Peyer's patch (tissue), 4 donors: ENCODE data around the gene PSMD12. TPM values are rescaled to one million over a fixed set of nuclear protein-coding genes. Genes with fewer than 3 reads are reported as not detected.
"Not testable (repeated sequence)": the region's sequence is repeated elsewhere in the genome, so short reads cannot be mapped to it uniquely, and the experiment has no call there.

Experiments
- DNase-seq, 3 donors: peaks; one replicate each; pipeline ENCODE4 v3.0.0-alpha.2; 2017 to 2019
- H3K27ac ChIP-seq, 4 donors: fragments of 200-600 bp; sonication (generic); one replicate each; pipeline ENCODE4 v1.5.1; 2016 to 2019
- H3K27me3 ChIP-seq, 2 donors: fragments of 200-600 bp; sonication (generic); one replicate each; pipeline ENCODE4 v1.5.1; 2019
- H3K36me3 ChIP-seq, 3 donors: fragments of 200-600 bp; sonication (generic); one replicate each; pipeline ENCODE4 v1.5.1; 2016 to 2019
- H3K4me1 ChIP-seq, 4 donors: fragments of 200-600 bp; sonication (generic); one replicate each; pipeline ENCODE4 v1.5.1; 2016 to 2019
- H3K4me3 ChIP-seq, 4 donors: fragments of 200-600 bp; sonication (generic); 1 replicate in 3 of 4; 2 replicates in 1 of 4; pipeline ENCODE4 v1.5.1; 2016 to 2019; ENCODE audit warnings: mild to moderate bottlenecking in 1 of 4
- H3K9me3 ChIP-seq, 4 donors: fragments of 200-600 bp; sonication (generic); one replicate each; pipeline ENCODE4 v1.5.1; 2016 to 2019; ENCODE audit warnings: mild to moderate bottlenecking in 1 of 4
- POLR2A ChIP-seq, 2 donors: fragments of 450-650 bp; IDR thresholded peaks; one replicate each; pipeline ENCODE4 v1.5.1; 2017; ENCODE audit warnings: antibody characterized with exemption in 2 of 2, mild to moderate bottlenecking in 2 of 2, moderate library complexity in 2 of 2
- total RNA-seq, 4 donors: library from RNA; depleted of rRNA; stranded (reverse); fragments of >200 nt; gene quantifications; one replicate each; pipeline ENCODE4 v1.1.0, GENCODE V29; 2016
- TF ChIP-seq, protein P1 (sequence below), 6 experiments: fragments of 450-650 bp in 4 of 6; fragments of 200-600 bp in 2 of 6; sonication (generic) in 1 of 6; IDR thresholded peaks; one replicate each; pipeline ENCODE4 v1.5.1; 2017 to 2019; ENCODE audit warnings: antibody characterized with exemption in 6 of 6, mild to moderate bottlenecking in 3 of 6, moderate library complexity in 1 of 6

PSMD12 gene
- total RNA-seq, 4 donors from 2014 or later: 15.2 to 23.1 (median 17.1) TPM

GRCh38 chr17:67310406-67310805, 56.0 kb downstream of the PSMD12 start:
- Histone ChIP-seq H3K27me3 (no peaks in the 10 kb centered on the region), H3K4me3 (no peak overlapping the region), H3K36me3 (no peaks in the 10 kb centered on the region), H3K4me1 (no peaks in the 10 kb centered on the region), H3K9me3 (no peaks in the 10 kb centered on the region), H3K27ac (no peak overlapping the region)
- DNase-seq: no peak
- TF ChIP-seq, protein P1, sequence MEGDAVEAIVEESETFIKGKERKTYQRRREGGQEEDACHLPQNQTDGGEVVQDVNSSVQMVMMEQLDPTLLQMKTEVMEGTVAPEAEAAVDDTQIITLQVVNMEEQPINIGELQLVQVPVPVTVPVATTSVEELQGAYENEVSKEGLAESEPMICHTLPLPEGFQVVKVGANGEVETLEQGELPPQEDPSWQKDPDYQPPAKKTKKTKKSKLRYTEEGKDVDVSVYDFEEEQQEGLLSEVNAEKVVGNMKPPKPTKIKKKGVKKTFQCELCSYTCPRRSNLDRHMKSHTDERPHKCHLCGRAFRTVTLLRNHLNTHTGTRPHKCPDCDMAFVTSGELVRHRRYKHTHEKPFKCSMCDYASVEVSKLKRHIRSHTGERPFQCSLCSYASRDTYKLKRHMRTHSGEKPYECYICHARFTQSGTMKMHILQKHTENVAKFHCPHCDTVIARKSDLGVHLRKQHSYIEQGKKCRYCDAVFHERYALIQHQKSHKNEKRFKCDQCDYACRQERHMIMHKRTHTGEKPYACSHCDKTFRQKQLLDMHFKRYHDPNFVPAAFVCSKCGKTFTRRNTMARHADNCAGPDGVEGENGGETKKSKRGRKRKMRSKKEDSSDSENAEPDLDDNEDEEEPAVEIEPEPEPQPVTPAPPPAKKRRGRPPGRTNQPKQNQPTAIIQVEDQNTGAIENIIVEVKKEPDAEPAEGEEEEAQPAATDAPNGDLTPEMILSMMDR (IDR thresholded peaks at IDR 0.05): no peak
- TF ChIP-seq POLR2A (IDR thresholded peaks at IDR 0.05): no peak

- H3K4me1 ChIP-seq, H3K27me3 ChIP-seq, DNase-seq, H3K36me3 ChIP-seq, H3K9me3 ChIP-seq, H3K27ac ChIP-seq, H3K4me3 ChIP-seq: not testable (repeated sequence)
Observed at GRCh38 chr17:67305446-67306235, 60.7 kb downstream of the PSMD12 start.

- Histone ChIP-seq H3K36me3 (no peaks in the 10 kb centered on the region), H3K4me1 (no peaks in the 10 kb centered on the region), H3K4me3 (no peak overlapping the region), H3K9me3 (no peaks in the 10 kb centered on the region), H3K27me3 (no peaks in the 10 kb centered on the region), H3K27ac (no peak overlapping the region)
- no peak for DNase-seq
- no peak for TF ChIP-seq POLR2A (IDR thresholded peaks at IDR 0.05)
- TF ChIP-seq, protein P1 (IDR thresholded peaks at IDR 0.05): no peak
Observed at GRCh38 chr17:67297454-67297960, 68.9 kb downstream of the PSMD12 start.

DNA sequence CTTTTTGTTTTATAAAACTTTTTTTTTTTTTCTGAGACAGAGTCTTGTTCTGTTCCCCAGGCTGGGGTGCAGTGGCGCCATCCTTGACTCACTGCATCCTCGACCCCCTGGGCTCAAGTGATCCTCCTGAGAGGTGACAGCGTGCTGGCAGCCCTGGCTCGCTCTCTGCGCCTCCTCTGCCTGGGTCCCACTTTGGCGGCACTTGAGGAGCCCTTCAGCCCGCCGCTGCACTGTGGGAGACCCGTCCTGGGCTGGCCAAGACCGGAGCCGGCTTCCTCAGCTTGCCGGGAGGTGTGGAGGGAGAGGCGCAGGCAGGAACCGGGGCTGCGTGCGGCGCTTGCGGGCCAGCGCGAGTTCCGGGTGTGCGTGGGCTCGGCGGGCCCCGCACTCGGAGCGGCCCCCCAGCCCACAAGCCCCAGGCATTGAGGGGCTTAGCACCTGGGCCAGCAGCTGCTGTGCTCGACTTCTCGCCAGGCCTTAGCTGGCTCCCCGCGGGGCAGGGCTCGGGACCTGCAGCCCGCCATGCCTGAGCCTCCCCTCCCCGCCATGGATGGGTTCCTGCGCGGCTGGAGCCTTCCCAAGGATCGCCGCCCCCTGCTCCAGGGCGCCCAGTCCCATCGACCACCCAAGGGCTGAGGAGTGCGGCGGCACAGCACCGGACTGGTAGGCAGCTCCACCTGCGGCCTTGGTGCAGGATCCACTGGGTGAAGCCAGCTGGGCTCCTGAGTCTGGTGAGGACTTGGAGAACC, 71.8 kb downstream of the PSMD12 start:
- DNase-seq: no peak
- Histone ChIP-seq H3K9me3 (no peaks in the 10 kb centered on the region), H3K4me1 (peaks cover 0 to 5% (median 0%) of the 10 kb centered on the region in 4 donors), H3K36me3 (no peaks in the 10 kb centered on the region), H3K4me3 (no peak overlapping the region), H3K27me3 (no peaks in the 10 kb centered on the region), H3K27ac (no peak overlapping the region)
- no peak for TF ChIP-seq POLR2A (IDR thresholded peaks at IDR 0.05)
- TF ChIP-seq, protein P1 (IDR thresholded peaks at IDR 0.05): no peak

DNA sequence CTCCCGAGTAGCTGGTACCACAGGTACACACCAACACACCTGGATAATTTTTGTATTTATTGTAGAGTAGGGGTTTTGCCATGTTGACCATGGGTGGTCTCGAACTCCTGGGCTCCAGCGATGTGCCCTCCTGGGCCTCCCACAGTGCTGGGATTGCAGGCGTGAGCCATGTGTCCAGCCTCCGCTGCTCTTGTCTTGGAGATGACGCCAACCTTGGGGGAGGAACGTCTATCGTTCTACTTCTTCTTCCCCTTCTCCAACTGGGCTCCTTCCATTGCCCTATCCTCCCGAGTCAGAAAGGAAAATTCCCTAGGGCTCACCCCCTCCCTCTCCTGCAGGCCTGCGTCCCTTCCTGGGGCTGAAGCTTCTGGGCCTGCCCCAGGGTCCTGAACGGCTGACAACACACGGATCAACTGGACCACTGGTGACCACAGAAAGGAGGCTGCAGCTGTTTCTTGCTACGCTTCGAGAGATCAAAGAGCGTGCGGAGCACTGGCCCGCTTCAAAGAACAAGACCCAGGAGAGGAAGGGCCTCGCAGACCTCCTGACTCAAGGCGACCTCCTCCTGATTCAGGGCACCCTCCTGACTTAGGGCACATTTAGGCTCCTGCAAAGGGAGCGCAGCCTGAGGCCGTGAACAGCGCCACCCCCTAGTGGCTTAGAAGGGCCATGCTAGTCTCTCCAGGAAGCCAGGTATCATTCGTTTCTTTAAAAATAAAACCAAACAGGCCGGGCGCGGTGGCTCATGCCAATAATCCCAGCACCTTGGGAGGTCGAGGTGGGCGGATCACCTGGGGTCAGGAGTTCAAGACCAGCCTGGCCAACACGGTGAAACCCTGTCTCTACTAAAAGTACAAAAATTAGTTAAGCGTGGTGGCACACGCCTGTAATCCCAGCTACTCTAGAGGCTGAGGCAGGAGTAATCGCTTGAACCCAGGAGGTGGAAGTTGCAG, 72.8 kb downstream of the PSMD12 start:
- no peaks in the 10 kb centered on the region for H3K27me3 ChIP-seq
- H3K27ac ChIP-seq: no peak overlapping the region
- H3K4me3 ChIP-seq: peak overlapping the region in 2 of 4 donors; percentile 22 to 41
- DNase-seq: peak; percentile 52 to 87 (median 70)
- no peaks in the 10 kb centered on the region for H3K36me3 ChIP-seq
- H3K9me3 ChIP-seq: no peaks in the 10 kb centered on the region
- no peak for TF ChIP-seq POLR2A (IDR thresholded peaks at IDR 0.05)
- TF ChIP-seq, protein P1 (IDR thresholded peaks at IDR 0.05): peak; percentile 44 to 85 (median 72)
- H3K4me1 ChIP-seq: peaks cover 0 to 5% (median 0%) of the 10 kb centered on the region in 4 donors
